ENCODE measurements around the gene RNASE2. TPM values are rescaled to one million over a fixed set of nuclear protein-coding genes. Genes with fewer than 3 reads are reported as not detected.

The RNASE2 gene
- polyA plus RNA-seq, 3 donors: 0.74 to 1.3 (median 1.2) TPM

Other genes starting within 250 kb of the RNASE2 start
- under 1 TPM in 1 of 3 donors, not detected in 2; 0.11 TPM for gene EDDM3A, start 209.6 kb upstream of the RNASE2 start, polyA plus RNA-seq (ENCODE audit: insufficient read length in 3 of 3)
- under 1 TPM in 2 of 3 donors, not detected in 1; 0.16 to 0.17 TPM for gene EDDM3B, start 187.1 kb upstream of the RNASE2 start, polyA plus RNA-seq (ENCODE audit: insufficient read length in 3 of 3)
- gene RNASE6, start 174.2 kb upstream of the RNASE2 start, polyA plus RNA-seq (ENCODE audit: insufficient read length in 3 of 3): 1 to 10 TPM; 5.4 to 6.5 (median 6.3) TPM
- 100 to 1,000 TPM; 112 to 182 (median 142) TPM for gene RNASE1, start 152.6 kb upstream of the RNASE2 start, polyA plus RNA-seq (ENCODE audit: insufficient read length in 3 of 3)
- 1 to 10 TPM in 2 of 3 donors, under 1 TPM in 1; 0.50 to 1.5 (median 1.1) TPM for gene RNASE3, start 64.1 kb upstream of the RNASE2 start, polyA plus RNA-seq (ENCODE audit: insufficient read length in 3 of 3)
- 100 to 1,000 TPM in 1 of 3 donors, 10 to 100 TPM in 2; 82.1 to 128 (median 94.9) TPM for gene METTL17, start 34.5 kb downstream of the RNASE2 start, polyA plus RNA-seq (ENCODE audit: insufficient read length in 3 of 3)
- gene SLC39A2, start 43.8 kb downstream of the RNASE2 start, polyA plus RNA-seq (ENCODE audit: insufficient read length in 3 of 3): 1 to 10 TPM; 1.2 to 2.1 (median 1.3) TPM
- 100 to 1,000 TPM; 140 to 183 (median 142) TPM for gene NDRG2, start 69.6 kb downstream of the RNASE2 start, polyA plus RNA-seq (ENCODE audit: insufficient read length in 3 of 3)
- 1 to 10 TPM; 3.0 to 3.7 (median 3.6) TPM for gene TPPP2, start 74.7 kb downstream of the RNASE2 start, polyA plus RNA-seq (ENCODE audit: insufficient read length in 3 of 3)
- under 1 TPM; 0.39 to 0.89 (median 0.40) TPM for gene RNASE13, start 79.3 kb downstream of the RNASE2 start, polyA plus RNA-seq (ENCODE audit: insufficient read length in 3 of 3)
- gene RNASE7, start 86.9 kb downstream of the RNASE2 start, polyA plus RNA-seq (ENCODE audit: insufficient read length in 3 of 3): under 1 TPM; 0.40 to 0.79 (median 0.42) TPM
- under 1 TPM in 1 of 3 donors, not detected in 2; 0.24 TPM for gene RNASE8, start 102.3 kb downstream of the RNASE2 start, polyA plus RNA-seq (ENCODE audit: insufficient read length in 3 of 3)
- gene ARHGEF40, start 114.8 kb downstream of the RNASE2 start, polyA plus RNA-seq (ENCODE audit: insufficient read length in 3 of 3): 10 to 100 TPM; 65.3 to 87.0 (median 76.4) TPM
- gene ZNF219, start 143.2 kb downstream of the RNASE2 start, polyA plus RNA-seq (ENCODE audit: insufficient read length in 3 of 3): 10 to 100 TPM; 22.9 to 43.4 (median 39.4) TPM
- 1 to 10 TPM; 1.1 to 1.6 (median 1.5) TPM for gene TMEM253, start 145.6 kb downstream of the RNASE2 start, polyA plus RNA-seq (ENCODE audit: insufficient read length in 3 of 3)
- under 1 TPM; 0.03 to 0.05 (median 0.03) TPM for gene OR5AU1, start 200.6 kb downstream of the RNASE2 start, polyA plus RNA-seq (ENCODE audit: insufficient read length in 3 of 3)